ENCODE data around the gene BCO1. TPM values are rescaled to one million over a fixed set of nuclear protein-coding genes. Genes with fewer than 3 reads are reported as not detected.

BCO1 gene
- total and polyA plus RNA-seq, 12 donors, result 0.03 TPM; not detected in 11

GRCh38 chr16:81266680-81267095 lies 28.2 kb downstream of the BCO1 start:
- TF ChIP-seq POLR2A (IDR thresholded peaks at IDR 0.05), result no peak
- TF ChIP-seq, protein P1, sequence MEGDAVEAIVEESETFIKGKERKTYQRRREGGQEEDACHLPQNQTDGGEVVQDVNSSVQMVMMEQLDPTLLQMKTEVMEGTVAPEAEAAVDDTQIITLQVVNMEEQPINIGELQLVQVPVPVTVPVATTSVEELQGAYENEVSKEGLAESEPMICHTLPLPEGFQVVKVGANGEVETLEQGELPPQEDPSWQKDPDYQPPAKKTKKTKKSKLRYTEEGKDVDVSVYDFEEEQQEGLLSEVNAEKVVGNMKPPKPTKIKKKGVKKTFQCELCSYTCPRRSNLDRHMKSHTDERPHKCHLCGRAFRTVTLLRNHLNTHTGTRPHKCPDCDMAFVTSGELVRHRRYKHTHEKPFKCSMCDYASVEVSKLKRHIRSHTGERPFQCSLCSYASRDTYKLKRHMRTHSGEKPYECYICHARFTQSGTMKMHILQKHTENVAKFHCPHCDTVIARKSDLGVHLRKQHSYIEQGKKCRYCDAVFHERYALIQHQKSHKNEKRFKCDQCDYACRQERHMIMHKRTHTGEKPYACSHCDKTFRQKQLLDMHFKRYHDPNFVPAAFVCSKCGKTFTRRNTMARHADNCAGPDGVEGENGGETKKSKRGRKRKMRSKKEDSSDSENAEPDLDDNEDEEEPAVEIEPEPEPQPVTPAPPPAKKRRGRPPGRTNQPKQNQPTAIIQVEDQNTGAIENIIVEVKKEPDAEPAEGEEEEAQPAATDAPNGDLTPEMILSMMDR (IDR thresholded peaks at IDR 0.05), result no peak
- H3K27me3 ChIP-seq, result no peaks in the 10 kb centered on the region
- no peaks in the 10 kb centered on the region for H3K4me1 ChIP-seq (replicated peaks in 1 of 2)
- no peaks in the 10 kb centered on the region for H3K9me3 ChIP-seq (replicated peaks in 1 of 3)
- H3K27ac ChIP-seq, result no peak overlapping the region
- 51 to 73% (median 71%) methylated on average over 7 of the region's 7 CpGs for WGBS, 4 donors
- no peak for DNase-seq
- intact Hi-C loops (cut with DNase I), result no loop called here
- no peaks in the 10 kb centered on the region for H3K36me3 ChIP-seq (replicated peaks in 1 of 2)
- H3K4me3 ChIP-seq, result no peak overlapping the region

DNA sequence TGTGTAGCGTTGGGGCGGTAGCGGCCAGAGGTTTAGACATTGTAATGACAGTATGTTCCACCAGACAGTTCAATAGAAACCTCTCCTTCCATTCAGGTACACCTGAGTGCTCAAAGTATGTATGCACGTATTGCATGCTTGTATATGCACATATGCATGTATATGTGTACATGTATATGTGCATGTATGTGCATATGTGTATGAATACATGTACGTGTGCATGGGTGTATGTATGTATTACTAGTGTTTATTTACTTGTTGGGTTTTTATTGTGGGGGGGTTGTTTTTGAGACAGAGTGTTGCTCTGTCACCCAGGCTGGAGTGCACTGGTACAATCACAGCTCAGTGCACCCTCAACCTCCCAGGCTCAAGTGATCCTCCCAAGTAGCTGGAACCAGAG lies 30.0 kb downstream of the BCO1 start:
- no peak overlapping the region for H3K27ac ChIP-seq
- DNase-seq, result no peak
- WGBS, 4 donors, result 88 to 94% (median 92%) methylated on average over 5 of the region's 5 CpGs
- no peaks in the 10 kb centered on the region for H3K9me3 ChIP-seq (replicated peaks in 1 of 3)
- H3K4me1 ChIP-seq (replicated peaks in 1 of 2), result no peaks in the 10 kb centered on the region
- no peaks in the 10 kb centered on the region for H3K27me3 ChIP-seq
- H3K4me3 ChIP-seq, result no peak overlapping the region
- no peaks in the 10 kb centered on the region for H3K36me3 ChIP-seq (replicated peaks in 1 of 2)
- TF ChIP-seq, protein P1 (IDR thresholded peaks at IDR 0.05), result no peak
- TF ChIP-seq POLR2A (IDR thresholded peaks at IDR 0.05), result no peak
- intact Hi-C loops (cut with DNase I), result no loop called here

DNA sequence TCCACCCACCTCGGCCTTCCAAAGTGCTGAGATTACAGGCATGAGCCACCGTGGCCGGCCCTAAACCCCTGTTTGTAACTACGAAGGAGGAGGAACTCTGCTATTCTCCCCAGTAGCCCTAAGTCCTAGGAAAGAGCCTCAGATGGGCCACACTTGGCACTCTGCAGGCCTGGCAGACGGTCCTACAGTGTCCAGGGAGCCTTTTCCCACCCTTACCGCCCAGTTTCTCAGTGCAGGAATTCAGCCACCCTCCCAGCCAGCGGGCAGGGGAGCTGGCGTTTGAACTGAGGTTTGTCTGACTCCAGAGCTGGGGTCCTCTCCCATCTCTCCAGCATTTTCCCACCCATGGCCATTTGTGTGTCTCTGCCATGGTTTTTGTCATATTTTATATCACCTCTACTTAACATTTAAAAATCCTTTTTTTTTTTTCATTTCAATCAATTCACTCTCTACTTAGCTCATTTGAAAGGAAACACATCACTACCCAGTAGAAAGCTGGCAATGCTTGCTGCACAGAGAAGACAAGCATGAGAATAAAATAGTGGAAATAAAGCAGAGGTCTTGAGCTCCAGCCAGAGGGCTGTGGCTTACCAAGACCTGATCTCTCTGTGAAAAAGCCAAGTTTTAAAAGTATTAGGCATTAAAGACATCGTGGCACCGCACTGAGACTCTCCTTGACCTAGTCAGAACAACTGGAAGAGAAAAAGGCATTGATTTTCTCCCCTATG lies 34.9 kb downstream of the BCO1 start:
- Histone ChIP-seq H3K36me3 (replicated peaks in 1 of 2) (no peaks in the 10 kb centered on the region), H3K27me3 (no peaks in the 10 kb centered on the region), H3K27ac (no peak overlapping the region), H3K4me3 (no peak overlapping the region), H3K9me3 (replicated peaks in 1 of 3) (no peaks in the 10 kb centered on the region), H3K4me1 (replicated peaks in 1 of 2) (no peaks in the 10 kb centered on the region)
- intact Hi-C loops (cut with DNase I), result no loop called here
- TF ChIP-seq, protein P1 (IDR thresholded peaks at IDR 0.05), result no peak
- TF ChIP-seq POLR2A (IDR thresholded peaks at IDR 0.05), result no peak
- 52 to 74% (median 72%) methylated on average over 10 of the region's 10 CpGs for WGBS, 4 donors
- no peak for DNase-seq

- Histone ChIP-seq H3K36me3 (replicated peaks in 1 of 2) (no peaks in the 10 kb centered on the region), H3K9me3 (replicated peaks in 1 of 3) (no peaks in the 10 kb centered on the region), H3K27ac (no peak overlapping the region), H3K27me3 (no peaks in the 10 kb centered on the region), H3K4me1 (replicated peaks in 1 of 2) (no peaks in the 10 kb centered on the region), H3K4me3 (no peak overlapping the region)
- intact Hi-C loops (cut with DNase I), result no loop called here
- no peak for DNase-seq
- TF ChIP-seq, protein P1 (IDR thresholded peaks at IDR 0.05), result no peak
- no peak for TF ChIP-seq POLR2A (IDR thresholded peaks at IDR 0.05)
- 53 to 88% (median 69%) methylated on average over 6 to 9 of the region's 9 CpGs for WGBS, 4 donors
Observed at GRCh38 chr16:81275064-81275532, 36.6 kb downstream of the BCO1 start.
